HG02973 (cell line): ENCODE data around the gene WDR43.

Source experiments
- ATAC-seq: cut with Tn5 transposase; IDR thresholded peaks from one replicate; pipeline ENCODE4 v1.9.1; 2021; ENCODE audit warnings: moderate library complexity; ENCODE audit not compliant: unreplicated experiment

The WDR43 gene

GRCh38 chr2:28991021-28991420, 96.6 kb downstream of the WDR43 start:
- ATAC-seq: no peak

DNA sequence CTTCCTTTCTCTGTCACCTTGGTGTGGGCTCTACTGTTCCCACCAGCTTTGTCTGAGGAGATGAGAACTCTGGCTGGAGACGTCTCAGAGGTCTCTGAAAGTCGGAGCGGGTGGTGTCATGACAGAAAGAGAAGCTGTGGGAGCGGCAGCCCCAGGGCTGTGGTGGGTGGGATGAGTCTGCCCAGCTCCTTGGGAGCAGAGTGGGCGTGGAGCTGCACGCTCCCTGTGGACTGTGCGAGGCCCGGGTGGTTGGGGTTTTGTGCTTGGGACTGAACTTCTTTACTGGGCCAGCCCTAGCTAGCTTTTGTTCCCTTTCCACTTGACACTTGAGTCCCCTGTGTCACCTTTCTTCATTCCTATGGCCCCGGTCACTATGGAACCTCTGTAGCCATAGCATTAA, 97.0 kb downstream of the WDR43 start:
- no peak for ATAC-seq

DNA sequence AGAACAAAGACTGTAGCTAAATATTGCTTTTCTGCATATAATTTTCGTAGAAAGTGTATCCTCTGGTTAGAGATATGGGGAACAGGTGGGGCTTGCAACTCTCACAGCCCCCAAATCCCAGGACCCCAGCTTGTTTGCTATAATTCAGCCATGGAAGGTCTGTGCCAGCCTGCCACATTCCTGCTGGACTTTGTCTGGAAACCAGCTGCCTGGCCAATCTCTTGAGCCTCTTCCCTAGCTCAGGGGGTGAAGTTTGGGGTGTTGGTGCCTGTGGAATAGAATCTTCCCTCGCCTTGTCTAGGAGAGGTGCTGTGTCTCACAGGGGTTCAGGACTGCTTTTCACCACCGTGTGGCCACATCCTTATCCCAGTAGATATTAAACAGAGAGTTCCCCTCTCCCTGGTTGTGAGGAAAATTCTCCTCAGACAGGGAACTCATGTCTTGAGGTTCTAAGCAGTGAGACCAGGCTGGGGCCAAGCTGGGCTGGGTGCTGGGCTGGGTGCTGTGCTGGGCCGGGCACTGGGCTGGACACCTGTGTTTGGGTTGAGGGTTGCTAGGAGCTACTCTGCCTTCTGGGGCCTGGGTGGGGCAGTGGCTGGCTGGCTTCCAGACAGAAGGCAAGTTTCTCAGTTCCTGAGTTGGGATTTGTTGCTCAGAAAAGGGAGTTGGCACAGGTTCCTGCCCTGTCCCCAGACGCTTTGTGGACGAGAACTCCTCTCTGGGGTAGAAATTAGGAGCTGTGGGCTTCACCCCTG, 98.9 kb downstream of the WDR43 start:
- ATAC-seq: no peak

GRCh38 chr2:28994074-28994473, 99.6 kb downstream of the WDR43 start:
- ATAC-seq: no peak

DNA sequence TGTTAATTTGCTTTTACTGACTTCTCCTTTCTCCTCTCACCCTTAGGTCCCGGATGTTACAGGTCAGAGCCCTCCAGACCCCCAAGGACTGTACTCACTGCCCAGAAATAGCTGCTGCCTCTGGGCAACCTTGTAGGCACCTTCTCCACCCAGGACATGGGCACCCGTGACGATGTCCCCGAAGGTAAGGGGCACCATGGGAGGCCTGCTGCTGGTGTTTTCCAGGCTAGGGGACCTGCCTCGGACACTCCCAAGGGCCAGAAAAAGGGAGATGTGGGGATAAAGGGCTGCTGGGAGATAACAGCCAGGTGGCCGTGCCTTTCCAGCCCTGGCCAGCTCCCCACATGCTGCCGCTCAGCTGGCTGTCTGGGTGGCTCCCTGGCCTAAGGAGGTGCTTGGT, 100.2 kb downstream of the WDR43 start:
- ATAC-seq: no peak

DNA sequence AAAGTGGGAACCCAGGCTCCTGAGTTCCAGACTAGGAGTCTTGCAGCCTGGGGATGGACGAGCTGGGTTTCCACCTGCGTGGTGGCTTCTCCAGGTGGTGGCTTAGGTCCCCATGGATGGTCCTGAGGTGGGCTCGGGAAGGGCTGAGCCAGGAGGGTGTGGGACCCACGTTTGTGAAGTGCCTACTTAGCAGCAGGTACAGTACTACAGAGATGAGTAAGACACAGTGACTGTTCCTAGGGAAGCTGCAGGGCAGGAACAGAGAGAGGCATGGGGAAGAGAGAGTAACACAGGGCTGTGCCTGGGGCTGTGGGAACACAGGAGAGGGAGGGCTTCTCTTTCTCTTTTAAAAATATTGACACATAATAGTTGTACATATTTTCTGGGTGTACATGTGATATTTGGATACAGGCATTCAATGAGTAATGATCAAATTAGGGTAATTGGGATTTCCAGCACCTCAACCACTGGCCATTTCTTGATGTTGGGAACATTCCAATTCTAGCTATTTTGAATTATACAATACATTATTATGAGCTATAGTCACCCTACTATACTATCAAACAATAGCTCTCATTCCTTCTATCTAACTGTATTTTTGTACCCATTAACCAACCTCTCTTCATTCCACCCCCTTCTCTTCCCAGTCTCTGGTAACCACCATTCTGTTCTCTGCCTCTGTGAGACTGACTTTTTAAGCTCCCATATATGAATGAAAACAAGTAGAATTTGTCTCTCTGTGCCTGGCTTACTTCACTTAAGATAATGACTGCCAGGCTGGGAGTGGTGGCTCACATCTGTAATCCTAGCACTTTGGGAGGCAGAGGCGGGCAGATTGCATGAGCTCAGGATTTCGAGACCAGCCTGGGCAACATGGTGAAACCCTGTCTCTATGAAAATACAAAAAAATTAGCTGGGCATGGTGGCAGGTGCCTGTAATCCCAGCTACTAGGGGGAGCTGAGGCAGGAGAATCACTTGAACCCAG, 101.6 kb downstream of the WDR43 start:
- no peak for ATAC-seq

DNA sequence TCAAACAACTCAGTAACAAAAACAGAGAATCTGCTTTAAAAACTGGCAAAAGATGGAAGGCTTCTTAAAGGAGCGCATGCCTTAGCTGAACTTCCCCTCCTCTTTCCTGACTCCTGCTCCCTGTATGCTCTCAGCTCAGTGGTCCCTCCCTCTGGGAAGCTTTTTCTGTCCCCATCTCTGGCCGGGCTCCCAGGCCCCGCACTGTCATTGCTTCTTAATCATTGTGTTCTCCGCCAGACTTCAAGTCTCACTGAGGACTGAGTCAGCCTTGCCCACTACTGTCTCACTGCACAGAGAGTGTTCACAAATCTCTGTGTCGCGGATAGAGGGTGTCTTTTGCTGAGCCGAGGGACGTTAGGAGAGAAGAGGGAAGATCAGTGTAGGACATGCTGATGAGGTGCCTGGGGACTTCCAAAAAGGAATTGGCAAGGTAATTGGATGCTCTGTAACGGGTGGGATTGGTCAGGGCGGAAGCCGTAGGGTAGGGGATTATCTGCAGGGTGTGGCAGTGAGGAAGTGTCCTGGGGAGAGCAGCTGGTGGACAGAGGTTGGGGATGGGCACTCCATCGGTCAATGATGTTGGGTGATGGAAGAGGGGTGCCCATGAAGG, 102.9 kb downstream of the WDR43 start:
- ATAC-seq: no peak
